SK-N-SH treated with all-trans-retinoic acid at 6 μM for 48 hours (cell line): ENCODE results near the gene GPR183.

Source experiments
- ATAC-seq: fragments of 200-7000 bp; cut with Tn5 transposase; 3 replicates; pipeline ENCODE4 v1.9.1; 2020; ENCODE audit warnings: mild to moderate bottlenecking, moderate library complexity
- ARNTL ChIP-seq: fragments of 450-650 bp; formaldehyde crosslinking; IDR thresholded peaks from 2 replicates; pipeline ENCODE4 v1.5.0; 2020; ENCODE audit warnings: low read depth, mild to moderate bottlenecking, moderate library complexity, borderline replicate concordance
- BACH2 ChIP-seq: fragments of 250-450 bp; sonication (Bioruptor Pico); IDR thresholded peaks from 2 replicates; pipeline ENCODE4 v1.9.0; 2021; ENCODE audit warnings: mild to moderate bottlenecking, borderline replicate concordance
- CSDC2 ChIP-seq: fragments of 250-450 bp; sonication (Bioruptor Pico); IDR thresholded peaks from 2 replicates; pipeline ENCODE4 v1.5.0; 2020; ENCODE audit warnings: mild to moderate bottlenecking, moderate library complexity
- ESRRG ChIP-seq: fragments of 250-450 bp; sonication (Bioruptor Pico); IDR thresholded peaks from 2 replicates; pipeline ENCODE4 v1.6.1; 2021; ENCODE audit warnings: mild to moderate bottlenecking
- GLIS3 ChIP-seq: fragments of 250-450 bp; sonication (Bioruptor Pico); IDR thresholded peaks from 2 replicates; pipeline ENCODE4 v1.5.0; 2020; ENCODE audit warnings: mild to moderate bottlenecking, moderate library complexity
- OSR1 ChIP-seq: fragments of 250-450 bp; sonication (Bioruptor Pico); IDR thresholded peaks from 2 replicates; pipeline ENCODE4 v1.8.0; 2022; ENCODE audit warnings: moderate library complexity, mild to moderate bottlenecking, inconsistent platforms
- PPARA ChIP-seq: fragments of 250-450 bp; sonication (Bioruptor Pico); IDR thresholded peaks from 2 replicates; pipeline ENCODE4 v1.5.0; 2020; ENCODE audit warnings: mild to moderate bottlenecking, borderline replicate concordance
- RARB ChIP-seq: fragments of 250-450 bp; sonication (Bioruptor Pico); IDR thresholded peaks from 2 replicates; pipeline ENCODE4 v1.8.0; 2021; ENCODE audit warnings: mild to moderate bottlenecking, moderate library complexity
- SNAI2 ChIP-seq: fragments of 250-450 bp; sonication (Bioruptor Pico); IDR thresholded peaks from 2 replicates; pipeline ENCODE4 v1.5.0; 2020; ENCODE audit warnings: mild to moderate bottlenecking, moderate library complexity
- TCF4 ChIP-seq: fragments of 250-450 bp; sonication (Bioruptor Pico); IDR thresholded peaks from 2 replicates; pipeline ENCODE4 v1.8.0; 2021; ENCODE audit warnings: mild to moderate bottlenecking, moderate library complexity, borderline replicate concordance
- TOX ChIP-seq: fragments of 250-450 bp; sonication (Bioruptor Pico); IDR thresholded peaks from 2 replicates; pipeline ENCODE4 v1.8.0; 2021; ENCODE audit warnings: mild to moderate bottlenecking, moderate library complexity, borderline replicate concordance
- ZC3H10 ChIP-seq: fragments of 250-450 bp; sonication (Bioruptor Pico); IDR thresholded peaks from 2 replicates; pipeline ENCODE4 v1.5.1; 2021; ENCODE audit warnings: mild to moderate bottlenecking, moderate library complexity
- ZFP3 ChIP-seq: fragments of 250-450 bp; sonication (Bioruptor Pico); IDR thresholded peaks from 2 replicates; pipeline ENCODE4 v1.5.0; 2020; ENCODE audit warnings: mild to moderate bottlenecking, moderate library complexity
- ZFP30 ChIP-seq: fragments of 450-650 bp; formaldehyde crosslinking; IDR thresholded peaks from 2 replicates; pipeline ENCODE4 v1.5.0; 2022; ENCODE audit warnings: mild to moderate bottlenecking, moderate library complexity
- ZNF565 ChIP-seq: fragments of 450-650 bp; formaldehyde crosslinking; conservative IDR thresholded peaks from 2 replicates; pipeline ENCODE4 v1.5.0; 2020; ENCODE audit warnings: low read depth, mild to moderate bottlenecking, moderate library complexity
- ZNF70 ChIP-seq: fragments of 450-650 bp; formaldehyde crosslinking; IDR thresholded peaks from 2 replicates; pipeline ENCODE4 v1.5.0; 2020; ENCODE audit warnings: mild to moderate bottlenecking, moderate library complexity
- ZNF8 ChIP-seq: fragments of 450-650 bp; formaldehyde crosslinking; IDR thresholded peaks from 2 replicates; pipeline ENCODE4 v1.5.0; 2020; ENCODE audit warnings: mild to moderate bottlenecking, moderate library complexity
- TF ChIP-seq, protein P1 (sequence below): fragments of 250-450 bp; sonication (Bioruptor Pico); IDR thresholded peaks from 2 replicates; pipeline ENCODE4 v1.5.1; 2021; ENCODE audit warnings: mild to moderate bottlenecking, moderate library complexity
- TF ChIP-seq, protein P2 (sequence below): fragments of 250-450 bp; sonication (Bioruptor Pico); IDR thresholded peaks from 2 replicates; pipeline ENCODE4 v1.8.0; 2021; ENCODE audit warnings: low read depth, mild to moderate bottlenecking, moderate library complexity, borderline replicate concordance
- TF ChIP-seq, protein P3 (sequence below): fragments of 250-450 bp; sonication (Bioruptor Pico); IDR thresholded peaks from 2 replicates; pipeline ENCODE4 v1.8.0; 2020; ENCODE audit warnings: mild to moderate bottlenecking, moderate library complexity, borderline replicate concordance
- TF ChIP-seq, protein P4 (sequence below): fragments of 250-450 bp; sonication (Bioruptor Pico); IDR thresholded peaks from 2 replicates; pipeline ENCODE4 v1.5.0; 2020; ENCODE audit warnings: mild to moderate bottlenecking, moderate library complexity

Gene GPR183

DNA sequence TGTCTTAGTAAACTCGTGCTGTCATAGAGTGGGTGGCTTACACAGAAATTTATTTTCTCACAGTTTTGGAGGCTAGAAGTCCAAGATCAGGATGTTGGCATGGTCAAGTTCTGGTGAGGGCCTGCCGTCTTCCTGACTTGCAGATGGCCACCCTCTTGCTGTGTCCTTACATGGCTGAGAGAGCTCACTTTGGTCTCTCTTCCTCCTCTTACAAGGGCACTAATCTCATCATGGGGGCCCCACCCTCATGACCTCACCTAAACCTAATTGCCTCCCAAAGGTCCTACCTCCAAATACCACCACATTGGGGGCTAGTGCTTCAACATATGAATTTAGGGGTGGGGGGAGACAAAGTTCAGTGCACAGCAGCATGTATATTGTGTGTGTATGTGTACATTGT is 34.7 kb downstream of the GPR183 start:
- no peak for TF ChIP-seq ZNF8 (CRISPR knock-in tag)
- no peak for TF ChIP-seq ZNF70 (CRISPR knock-in tag)
- TF ChIP-seq, protein P1, sequence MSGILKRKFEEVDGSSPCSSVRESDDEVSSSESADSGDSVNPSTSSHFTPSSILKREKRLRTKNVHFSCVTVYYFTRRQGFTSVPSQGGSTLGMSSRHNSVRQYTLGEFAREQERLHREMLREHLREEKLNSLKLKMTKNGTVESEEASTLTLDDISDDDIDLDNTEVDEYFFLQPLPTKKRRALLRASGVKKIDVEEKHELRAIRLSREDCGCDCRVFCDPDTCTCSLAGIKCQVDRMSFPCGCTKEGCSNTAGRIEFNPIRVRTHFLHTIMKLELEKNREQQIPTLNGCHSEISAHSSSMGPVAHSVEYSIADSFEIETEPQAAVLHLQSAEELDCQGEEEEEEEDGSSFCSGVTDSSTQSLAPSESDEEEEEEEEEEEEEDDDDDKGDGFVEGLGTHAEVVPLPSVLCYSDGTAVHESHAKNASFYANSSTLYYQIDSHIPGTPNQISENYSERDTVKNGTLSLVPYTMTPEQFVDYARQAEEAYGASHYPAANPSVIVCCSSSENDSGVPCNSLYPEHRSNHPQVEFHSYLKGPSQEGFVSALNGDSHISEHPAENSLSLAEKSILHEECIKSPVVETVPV (CRISPR knock-in tag): no peak
- no peak for TF ChIP-seq OSR1 (CRISPR knock-in tag)
- no peak for TF ChIP-seq ZC3H10 (CRISPR knock-in tag)
- no peak for TF ChIP-seq PPARA (CRISPR knock-in tag)
- TF ChIP-seq RARB: no peak
- TF ChIP-seq ARNTL (CRISPR knock-in tag): no peak
- TF ChIP-seq TCF4: no peak
- TF ChIP-seq, protein P2, sequence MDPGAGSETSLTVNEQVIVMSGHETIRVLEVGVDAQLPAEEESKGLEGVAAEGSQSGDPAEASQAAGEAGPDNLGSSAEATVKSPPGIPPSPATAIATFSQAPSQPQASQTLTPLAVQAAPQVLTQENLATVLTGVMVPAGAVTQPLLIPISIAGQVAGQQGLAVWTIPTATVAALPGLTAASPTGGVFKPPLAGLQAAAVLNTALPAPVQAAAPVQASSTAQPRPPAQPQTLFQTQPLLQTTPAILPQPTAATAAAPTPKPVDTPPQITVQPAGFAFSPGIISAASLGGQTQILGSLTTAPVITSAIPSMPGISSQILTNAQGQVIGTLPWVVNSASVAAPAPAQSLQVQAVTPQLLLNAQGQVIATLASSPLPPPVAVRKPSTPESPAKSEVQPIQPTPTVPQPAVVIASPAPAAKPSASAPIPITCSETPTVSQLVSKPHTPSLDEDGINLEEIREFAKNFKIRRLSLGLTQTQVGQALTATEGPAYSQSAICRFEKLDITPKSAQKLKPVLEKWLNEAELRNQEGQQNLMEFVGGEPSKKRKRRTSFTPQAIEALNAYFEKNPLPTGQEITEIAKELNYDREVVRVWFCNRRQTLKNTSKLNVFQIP: no peak
- no peak for TF ChIP-seq GLIS3
- no peak for TF ChIP-seq TOX (CRISPR knock-in tag)
- no peak for TF ChIP-seq ESRRG (CRISPR knock-in tag)
- no peak for ATAC-seq

DNA sequence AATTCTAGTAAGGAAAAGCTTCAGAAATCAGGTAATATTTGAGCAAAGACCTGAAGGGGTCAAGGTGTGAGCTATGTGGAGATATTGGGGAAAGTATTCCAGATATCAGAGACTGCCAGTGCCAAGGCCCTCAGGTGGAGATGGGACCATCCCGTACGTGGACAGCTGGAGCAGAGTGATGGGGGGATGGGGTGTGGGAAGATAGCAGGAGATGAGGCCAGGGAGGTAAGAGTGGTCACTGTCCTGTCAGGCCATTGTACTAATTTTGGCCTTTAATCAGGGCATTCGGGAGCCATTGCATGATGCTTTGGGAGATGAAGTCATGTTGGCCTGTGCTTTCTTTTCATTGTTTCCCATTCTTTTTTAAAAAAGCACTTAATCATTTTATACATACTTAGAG is 36.0 kb downstream of the GPR183 start:
- ATAC-seq: no peak
- no peak for TF ChIP-seq ESRRG (CRISPR knock-in tag)

DNA sequence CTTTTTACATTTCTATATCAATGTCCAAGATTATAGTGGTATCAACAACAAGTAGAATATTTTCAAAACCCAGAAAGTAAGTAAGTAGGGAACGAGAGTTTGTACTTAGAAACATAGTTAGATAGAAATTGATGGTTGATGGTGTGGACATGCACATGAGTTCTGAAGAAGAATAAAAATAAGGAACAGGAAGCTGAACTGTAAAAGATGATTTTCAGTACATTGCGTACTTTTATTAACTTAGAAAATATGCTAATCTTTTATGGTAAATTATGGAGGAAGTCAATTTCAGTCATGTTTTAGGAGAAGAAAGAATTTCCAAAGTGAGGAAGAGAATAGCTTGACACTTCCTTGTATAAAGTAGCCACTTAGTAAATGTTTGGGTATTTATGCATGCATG is 36.7 kb downstream of the GPR183 start:
- TF ChIP-seq ZC3H10 (CRISPR knock-in tag) (no peak), TOX (CRISPR knock-in tag) (no peak)
- ATAC-seq: no peak

DNA sequence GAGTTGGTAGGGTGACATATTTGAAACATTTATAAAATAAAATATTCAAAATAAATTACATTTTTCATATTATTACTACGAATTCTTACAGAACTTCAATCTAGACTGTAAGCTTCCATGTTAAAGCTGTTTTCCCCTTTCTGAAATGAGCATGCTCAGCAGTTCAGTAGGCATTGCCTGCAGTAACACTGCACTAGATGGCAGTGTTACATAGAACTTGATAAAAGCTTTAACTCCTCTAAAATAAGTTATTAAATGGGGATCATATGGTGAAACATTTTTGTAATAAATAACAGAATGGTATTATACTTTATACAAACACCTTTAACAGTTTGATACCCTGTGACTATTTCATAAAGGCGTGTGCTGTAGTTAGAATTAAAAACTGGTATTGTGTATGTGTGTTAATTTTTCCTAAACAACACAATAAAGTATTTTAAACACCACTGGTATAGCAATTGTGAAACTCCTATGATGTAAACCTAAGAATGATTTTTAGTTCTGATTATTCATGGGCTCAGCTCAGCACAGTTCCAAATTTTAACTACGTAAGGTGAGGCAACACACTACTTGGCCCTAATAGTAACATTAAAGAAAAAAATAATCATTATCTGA is 37.5 kb downstream of the GPR183 start:
- peak; percentile 96 for ATAC-seq
- no peak for TF ChIP-seq ZC3H10 (CRISPR knock-in tag)
- no peak for TF ChIP-seq ZFP3 (CRISPR knock-in tag)
- no peak for TF ChIP-seq RARB
- no peak for TF ChIP-seq BACH2 (CRISPR knock-in tag)
- no peak for TF ChIP-seq CSDC2 (CRISPR knock-in tag)
- no peak for TF ChIP-seq ESRRG (CRISPR knock-in tag)
- TF ChIP-seq, protein P3, sequence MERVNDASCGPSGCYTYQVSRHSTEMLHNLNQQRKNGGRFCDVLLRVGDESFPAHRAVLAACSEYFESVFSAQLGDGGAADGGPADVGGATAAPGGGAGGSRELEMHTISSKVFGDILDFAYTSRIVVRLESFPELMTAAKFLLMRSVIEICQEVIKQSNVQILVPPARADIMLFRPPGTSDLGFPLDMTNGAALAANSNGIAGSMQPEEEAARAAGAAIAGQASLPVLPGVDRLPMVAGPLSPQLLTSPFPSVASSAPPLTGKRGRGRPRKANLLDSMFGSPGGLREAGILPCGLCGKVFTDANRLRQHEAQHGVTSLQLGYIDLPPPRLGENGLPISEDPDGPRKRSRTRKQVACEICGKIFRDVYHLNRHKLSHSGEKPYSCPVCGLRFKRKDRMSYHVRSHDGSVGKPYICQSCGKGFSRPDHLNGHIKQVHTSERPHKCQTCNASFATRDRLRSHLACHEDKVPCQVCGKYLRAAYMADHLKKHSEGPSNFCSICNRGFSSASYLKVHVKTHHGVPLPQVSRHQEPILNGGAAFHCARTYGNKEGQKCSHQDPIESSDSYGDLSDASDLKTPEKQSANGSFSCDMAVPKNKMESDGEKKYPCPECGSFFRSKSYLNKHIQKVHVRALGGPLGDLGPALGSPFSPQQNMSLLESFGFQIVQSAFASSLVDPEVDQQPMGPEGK (CRISPR knock-in tag): no peak
- TF ChIP-seq ARNTL (CRISPR knock-in tag): no peak
- no peak for TF ChIP-seq SNAI2

DNA sequence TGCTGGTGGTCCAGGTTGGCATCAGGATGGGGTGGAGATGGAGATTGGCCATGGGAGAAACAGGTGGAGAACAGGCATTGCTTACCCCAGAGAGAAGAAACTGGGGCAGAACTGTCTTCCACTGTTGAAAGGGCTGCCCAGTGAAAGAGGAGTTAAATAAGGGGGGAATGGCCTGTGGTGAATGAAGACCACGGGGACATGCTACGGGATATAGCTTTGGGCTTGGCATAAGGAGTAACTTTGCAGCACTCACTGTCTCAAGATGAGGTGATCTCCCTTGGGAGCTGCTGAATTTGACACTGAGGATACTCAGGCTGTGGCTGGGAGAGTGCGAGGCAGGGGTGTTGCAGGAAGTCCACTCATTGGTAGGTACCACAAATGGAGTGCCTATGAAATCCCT is 38.4 kb downstream of the GPR183 start:
- no peak for ATAC-seq
- TF ChIP-seq ZNF565 (no peak), TOX (CRISPR knock-in tag) (no peak)

DNA sequence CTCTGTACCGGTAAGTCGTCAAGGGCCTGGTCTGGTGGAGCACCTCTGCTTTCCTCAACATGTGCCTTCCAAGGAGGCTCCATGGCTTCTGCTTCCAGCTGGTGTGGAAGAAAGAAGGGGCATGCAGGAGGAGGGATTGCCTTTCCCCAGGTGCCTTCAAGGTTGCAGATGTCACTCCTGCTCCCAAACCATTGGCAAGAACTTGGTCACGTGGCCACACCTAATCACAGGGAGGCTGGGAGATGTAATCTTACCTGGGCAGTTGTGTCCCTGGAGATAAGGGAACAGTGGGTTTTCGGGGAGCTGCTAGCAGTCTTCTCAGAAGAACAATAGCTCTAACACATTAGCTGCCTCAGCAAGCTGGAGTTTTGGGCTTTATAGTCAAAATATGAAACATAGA is 39.3 kb downstream of the GPR183 start:
- TF ChIP-seq ZFP3 (CRISPR knock-in tag) (no peak), ZFP30 (CRISPR knock-in tag) (no peak), CSDC2 (CRISPR knock-in tag) (no peak), ZNF70 (CRISPR knock-in tag) (no peak), PPARA (CRISPR knock-in tag) (no peak), ZC3H10 (CRISPR knock-in tag) (no peak), BACH2 (CRISPR knock-in tag) (no peak), TOX (CRISPR knock-in tag) (no peak), GLIS3 (no peak)
- TF ChIP-seq, protein P4, sequence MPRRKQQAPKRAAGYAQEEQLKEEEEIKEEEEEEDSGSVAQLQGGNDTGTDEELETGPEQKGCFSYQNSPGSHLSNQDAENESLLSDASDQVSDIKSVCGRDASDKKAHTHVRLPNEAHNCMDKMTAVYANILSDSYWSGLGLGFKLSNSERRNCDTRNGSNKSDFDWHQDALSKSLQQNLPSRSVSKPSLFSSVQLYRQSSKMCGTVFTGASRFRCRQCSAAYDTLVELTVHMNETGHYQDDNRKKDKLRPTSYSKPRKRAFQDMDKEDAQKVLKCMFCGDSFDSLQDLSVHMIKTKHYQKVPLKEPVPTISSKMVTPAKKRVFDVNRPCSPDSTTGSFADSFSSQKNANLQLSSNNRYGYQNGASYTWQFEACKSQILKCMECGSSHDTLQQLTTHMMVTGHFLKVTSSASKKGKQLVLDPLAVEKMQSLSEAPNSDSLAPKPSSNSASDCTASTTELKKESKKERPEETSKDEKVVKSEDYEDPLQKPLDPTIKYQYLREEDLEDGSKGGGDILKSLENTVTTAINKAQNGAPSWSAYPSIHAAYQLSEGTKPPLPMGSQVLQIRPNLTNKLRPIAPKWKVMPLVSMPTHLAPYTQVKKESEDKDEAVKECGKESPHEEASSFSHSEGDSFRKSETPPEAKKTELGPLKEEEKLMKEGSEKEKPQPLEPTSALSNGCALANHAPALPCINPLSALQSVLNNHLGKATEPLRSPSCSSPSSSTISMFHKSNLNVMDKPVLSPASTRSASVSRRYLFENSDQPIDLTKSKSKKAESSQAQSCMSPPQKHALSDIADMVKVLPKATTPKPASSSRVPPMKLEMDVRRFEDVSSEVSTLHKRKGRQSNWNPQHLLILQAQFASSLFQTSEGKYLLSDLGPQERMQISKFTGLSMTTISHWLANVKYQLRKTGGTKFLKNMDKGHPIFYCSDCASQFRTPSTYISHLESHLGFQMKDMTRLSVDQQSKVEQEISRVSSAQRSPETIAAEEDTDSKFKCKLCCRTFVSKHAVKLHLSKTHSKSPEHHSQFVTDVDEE (CRISPR knock-in tag): no peak
- TF ChIP-seq, all 23 proteins: peak for 0
- ATAC-seq: no peak
